IMR-90 (cell line): Measurements from ENCODE around the gene KCNQ5.

Experiments
- CEBPB ChIP-seq: IDR thresholded peaks from 2 replicates; pipeline ENCODE4 v1.6.1; 2012; ENCODE audit warnings: low read depth, low read length, improper control_type of control experiment
- MAZ ChIP-seq: IDR thresholded peaks from 2 replicates; pipeline ENCODE4 v1.6.1; 2012; ENCODE audit warnings: low read depth, mild to moderate bottlenecking, low read length, improper control_type of control experiment, moderate library complexity, borderline replicate concordance
- POLR2A ChIP-seq: IDR thresholded peaks from 2 replicates; pipeline ENCODE4 v1.6.1; 2012; ENCODE audit warnings: mild to moderate bottlenecking, low read depth, low read length

DNA sequence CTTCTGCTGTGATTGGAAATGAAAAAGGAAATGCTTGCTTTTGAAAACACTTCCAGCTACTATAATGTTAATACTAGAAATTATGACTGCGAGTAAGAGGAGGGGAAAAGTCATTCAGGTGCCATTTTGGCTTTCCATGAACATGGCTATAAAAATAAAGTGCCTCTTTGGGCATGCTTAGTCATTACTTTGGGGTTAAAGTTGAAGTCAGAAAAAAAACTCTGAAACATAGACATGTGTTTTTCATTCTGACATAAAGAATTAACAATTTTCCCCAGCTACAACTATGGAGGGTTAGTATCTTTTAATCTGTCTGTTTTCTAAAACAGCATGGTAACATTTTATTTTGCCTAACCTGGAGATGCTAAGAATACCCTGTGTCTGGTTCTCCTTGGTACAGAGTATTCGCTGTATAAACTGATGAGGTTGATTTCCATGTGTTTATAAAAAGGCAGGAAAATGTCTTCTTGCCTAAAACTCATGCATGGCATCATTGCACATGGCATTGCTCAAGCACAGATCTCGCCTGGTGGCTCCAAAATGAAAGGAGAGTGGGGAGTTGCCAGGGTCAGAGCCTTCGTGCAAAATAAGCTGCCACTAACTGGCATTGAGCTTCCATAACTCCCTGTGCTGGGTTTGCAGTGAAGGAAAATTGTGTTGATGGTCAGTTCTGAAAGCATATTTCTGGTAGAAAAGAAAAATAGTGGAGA lies 188.9 kb downstream of the KCNQ5 start:
- TF ChIP-seq MAZ, result no peak
- no peak for TF ChIP-seq POLR2A
- no peak for TF ChIP-seq CEBPB
